Upper lobe of right lung (tissue), 1 donor: ENCODE results near the gene PIP5K1C. TPM values are rescaled to one million over a fixed set of nuclear protein-coding genes. Genes with fewer than 3 reads are reported as not detected.
A peak's percentile ranks its signal among the peaks of the same experiment; 100 is the strongest.

ENCODE experiments used
- ATAC-seq: fragments of 200-7000 bp; cut with Tn5 transposase; one replicate; pipeline ENCODE4 v1.9.1; 2020; ENCODE audit warnings: mild to moderate bottlenecking, moderate library complexity
- DNase-seq: peaks from one replicate; pipeline ENCODE4 v3.0.0-alpha.2; 2020
- H3K27ac ChIP-seq: fragments of 200-600 bp; one replicate; pipeline ENCODE4 v1.8.0; 2022
- H3K27me3 ChIP-seq: fragments of 200-600 bp; one replicate; pipeline ENCODE4 v1.8.0; 2022; ENCODE audit warnings: mild to moderate bottlenecking
- H3K36me3 ChIP-seq: fragments of 200-600 bp; one replicate; pipeline ENCODE4 v1.8.0; 2022
- H3K4me1 ChIP-seq: fragments of 200-600 bp; one replicate; pipeline ENCODE4 v1.8.0; 2022
- H3K4me3 ChIP-seq: fragments of 200-600 bp; one replicate; pipeline ENCODE4 v1.8.0; 2022; ENCODE audit warnings: mild to moderate bottlenecking
- H3K9me3 ChIP-seq: fragments of 200-600 bp; one replicate; pipeline ENCODE4 v1.8.0; 2022
- CTCF ChIP-seq: fragments of 200-600 bp; IDR thresholded peaks from one replicate; pipeline ENCODE4 v1.8.0; 2022; ENCODE audit warnings: antibody characterized with exemption
- intact Hi-C: fragments of 100-400 bp; cut with DNase I; formaldehyde crosslinking; loops from one replicate; pipeline ENCODE4 v1.11.0; 2022
- total RNA-seq: library from RNA; stranded (reverse); fragmentation: NEBNext Ultra II Directional; extraction: Animal tissue kit (Norgen Biotek cat#: 25700); gene quantifications from one replicate; pipeline ENCODE4 v1.2.1, GENCODE V29; 2021
- donor health status: DM: no; HTN: yes; CAD: no; lungs with severe emphysema.

PIP5K1C gene
- total RNA-seq, 1 donor from 2014 or later = 42.1 TPM

GRCh38 chr19:3734310-3734600 lies 34.0 kb upstream of the PIP5K1C start:
- Histone ChIP-seq H3K4me1 (no peaks in the 10 kb centered on the region), H3K9me3 (no peaks in the 10 kb centered on the region), H3K36me3 (peaks cover 9% of the 10 kb centered on the region), H3K4me3 (no peak overlapping the region), H3K27ac (no peak overlapping the region), H3K27me3 (no peaks in the 10 kb centered on the region)
- no peak for TF ChIP-seq CTCF
- no peak for ATAC-seq
- DNase-seq = no peak
- intact Hi-C loops = no loop called here

GRCh38 chr19:3733549-3734309 lies 33.5 kb upstream of the PIP5K1C start:
- no peaks in the 10 kb centered on the region for H3K4me1 ChIP-seq
- DNase-seq = no peak
- H3K36me3 ChIP-seq = peaks cover 9% of the 10 kb centered on the region
- no peak for ATAC-seq
- H3K27ac ChIP-seq = no peak overlapping the region
- TF ChIP-seq CTCF = no peak
- intact Hi-C loops = no loop called here
- H3K27me3 ChIP-seq = no peaks in the 10 kb centered on the region
- H3K9me3 ChIP-seq = no peaks in the 10 kb centered on the region
- no peak overlapping the region for H3K4me3 ChIP-seq

GRCh38 chr19:3732108-3732507 lies 31.8 kb upstream of the PIP5K1C start:
- no peak overlapping the region for H3K4me3 ChIP-seq
- no peaks in the 10 kb centered on the region for H3K9me3 ChIP-seq
- H3K27me3 ChIP-seq = no peaks in the 10 kb centered on the region
- DNase-seq = no peak
- H3K4me1 ChIP-seq = no peaks in the 10 kb centered on the region
- no peak for TF ChIP-seq CTCF
- H3K27ac ChIP-seq = no peak overlapping the region
- intact Hi-C loops = no loop called here
- H3K36me3 ChIP-seq = peaks cover 4% of the 10 kb centered on the region
- no peak for ATAC-seq

- TF ChIP-seq CTCF = no peak
- ATAC-seq = no peak
Observed at GRCh38 chr19:3730457-3730958, 30.2 kb upstream of the PIP5K1C start.

GRCh38 chr19:3725640-3726310 lies 25.5 kb upstream of the PIP5K1C start:
- Histone ChIP-seq H3K4me3 (no peak overlapping the region), H3K9me3 (no peaks in the 10 kb centered on the region), H3K27ac (no peak overlapping the region), H3K36me3 (no peaks in the 10 kb centered on the region), H3K4me1 (peaks cover 14% of the 10 kb centered on the region), H3K27me3 (peaks cover 17% of the 10 kb centered on the region)
- TF ChIP-seq CTCF = no peak
- DNase-seq (peak; percentile 75), ATAC-seq (peak; percentile 70)
- intact Hi-C loops = no loop called here

More at GRCh38 chr19:3730457-3730958, 30.2 kb upstream of the PIP5K1C start:
- intact Hi-C loops = no loop called here
- Histone ChIP-seq H3K4me3 (no peak overlapping the region), H3K36me3 (peaks cover 3% of the 10 kb centered on the region), H3K27me3 (no peaks in the 10 kb centered on the region), H3K27ac (no peak overlapping the region), H3K4me1 (no peaks in the 10 kb centered on the region), H3K9me3 (no peaks in the 10 kb centered on the region)
- DNase-seq = no peak
